Neural crest cell (in vitro differentiated cells): ENCODE results near the gene RFC1. TPM values are rescaled to one million over a fixed set of nuclear protein-coding genes. Genes with fewer than 3 reads are reported as not detected.
"Not testable (repeated sequence)": the region's sequence is repeated elsewhere in the genome, so short reads cannot be mapped to it uniquely, and the experiment has no call there.

Source experiments
- DNase-seq: peaks from one replicate; pipeline ENCODE4 v3.0.0; 2021; ENCODE audit warnings: low read depth, mixed read lengths, low spot score
- H3K27ac Mint-ChIP-seq: one replicate; pipeline ENCODE4 v1.8.0; 2021; ENCODE audit warnings: mild to moderate bottlenecking, mixed read lengths; ENCODE audit not compliant: unreplicated experiment
- H3K27me3 Mint-ChIP-seq: 2 replicates; pipeline ENCODE4 v1.8.0; 2021; ENCODE audit warnings: low read depth, mild to moderate bottlenecking, mixed read lengths
- H3K36me3 Mint-ChIP-seq: 2 replicates; pipeline ENCODE4 v1.8.0; 2021; ENCODE audit warnings: low read depth, mild to moderate bottlenecking, mixed read lengths
- H3K4me1 Mint-ChIP-seq: 2 replicates; pipeline ENCODE4 v1.8.0; 2021; ENCODE audit warnings: mixed read lengths
- H3K4me3 Mint-ChIP-seq: one replicate; pipeline ENCODE4 v1.8.0; 2021; ENCODE audit warnings: mild to moderate bottlenecking, mixed read lengths
- H3K9me3 Mint-ChIP-seq: 2 replicates; pipeline ENCODE4 v1.8.0; 2021; ENCODE audit warnings: mixed read lengths
- CTCF ChIP-seq: fragments of 200-600 bp; sonication (generic); conservative IDR thresholded peaks from 2 replicates; pipeline ENCODE4 v1.5.0; 2021; ENCODE audit warnings: antibody characterized with exemption, mild to moderate bottlenecking
- total RNA-seq: library from RNA; stranded (reverse); gene quantifications from 2 replicates; pipeline ENCODE4 v1.2.1, GENCODE V29; 2021

Gene RFC1
- total RNA-seq, 1 donor from 2014 or later = 69.3 TPM

GRCh38 chr4:39406763-39407583 lies 40.8 kb upstream of the RFC1 start, which contains the start of gene KLB:
KLB (plus strand) TSS chr4:39406930; CDS start chr4:39406950, 20 bp downstream.
- no peak for TF ChIP-seq CTCF
- peaks cover 5% of the 10 kb centered on the region for H3K4me1 Mint-ChIP-seq
- no peaks in the 10 kb centered on the region for H3K36me3 Mint-ChIP-seq
- no peak within 1 kb of the TSS for H3K4me3 Mint-ChIP-seq
- peaks cover 4% of the 10 kb centered on the region for H3K27me3 Mint-ChIP-seq
- no peaks in the 10 kb centered on the region for H3K9me3 Mint-ChIP-seq
- H3K27ac Mint-ChIP-seq = no peak within 1 kb of the TSS
- DNase-seq = no peak

- DNase-seq, H3K4me3 Mint-ChIP-seq, H3K9me3 Mint-ChIP-seq, H3K4me1 Mint-ChIP-seq, H3K27ac Mint-ChIP-seq, H3K36me3 Mint-ChIP-seq, H3K27me3 Mint-ChIP-seq: not testable (repeated sequence)
Observed at GRCh38 chr4:39401640-39402039, 35.5 kb upstream of the RFC1 start.

GRCh38 chr4:39394706-39395105 lies 28.5 kb upstream of the RFC1 start:
- H3K4me3 Mint-ChIP-seq = no peak overlapping the region
- no peak for DNase-seq
- H3K36me3 Mint-ChIP-seq = no peaks in the 10 kb centered on the region
- H3K4me1 Mint-ChIP-seq = no peaks in the 10 kb centered on the region
- H3K9me3 Mint-ChIP-seq = no peaks in the 10 kb centered on the region
- no peak overlapping the region for H3K27ac Mint-ChIP-seq
- TF ChIP-seq CTCF = no peak
- H3K27me3 Mint-ChIP-seq = no peaks in the 10 kb centered on the region

- Mint-ChIP-seq H3K27ac (no peak overlapping the region), H3K4me1 (no peaks in the 10 kb centered on the region), H3K9me3 (no peaks in the 10 kb centered on the region), H3K36me3 (no peaks in the 10 kb centered on the region), H3K27me3 (peaks cover 2% of the 10 kb centered on the region), H3K4me3 (no peak overlapping the region)
- no peak for TF ChIP-seq CTCF
- DNase-seq = no peak
Observed at GRCh38 chr4:39390603-39391002, 24.4 kb upstream of the RFC1 start.

GRCh38 chr4:39384563-39384962 lies 18.4 kb upstream of the RFC1 start:
- Mint-ChIP-seq H3K27ac (no peak overlapping the region), H3K27me3 (peaks cover 32% of the 10 kb centered on the region), H3K4me1 (no peaks in the 10 kb centered on the region), H3K36me3 (peaks cover 4% of the 10 kb centered on the region), H3K4me3 (no peak overlapping the region), H3K9me3 (peaks cover 4% of the 10 kb centered on the region)
- no peak for TF ChIP-seq CTCF
- DNase-seq = no peak

GRCh38 chr4:39383690-39384089 lies 17.5 kb upstream of the RFC1 start:
- Mint-ChIP-seq H3K27me3 (peaks cover 41% of the 10 kb centered on the region), H3K27ac (no peak overlapping the region), H3K4me1 (no peaks in the 10 kb centered on the region), H3K36me3 (peaks cover 6% of the 10 kb centered on the region), H3K4me3 (no peak overlapping the region), H3K9me3 (peaks cover 5% of the 10 kb centered on the region)
- TF ChIP-seq CTCF = no peak
- DNase-seq = no peak
